Endodermal cell (in vitro differentiated cells): ENCODE results near the gene HS1BP3. TPM values are rescaled to one million over a fixed set of nuclear protein-coding genes. Genes with fewer than 3 reads are reported as not detected.

Experiments used
- DNase-seq: peaks from one replicate; pipeline ENCODE4 v3.0.0-alpha.2; 2017
- H3K27ac ChIP-seq: 2 replicates; pipeline ENCODE4 v1.5.1; 2013; ENCODE audit warnings: mild to moderate bottlenecking, low read depth, low read length, moderate library complexity
- H3K27me3 ChIP-seq: 2 replicates; pipeline ENCODE4 v1.6.1; 2013; ENCODE audit warnings: mild to moderate bottlenecking, low read length, moderate library complexity; ENCODE audit not compliant: insufficient read depth, control insufficient read depth, poor library complexity, severe bottlenecking
- H3K36me3 ChIP-seq: 2 replicates; pipeline ENCODE4 v1.7.0; 2013; ENCODE audit warnings: mild to moderate bottlenecking, low read length, moderate library complexity; ENCODE audit not compliant: control insufficient read depth, insufficient read depth
- H3K4me1 ChIP-seq: one replicate; pipeline ENCODE4 v1.7.0; 2013; ENCODE audit warnings: low read length; ENCODE audit not compliant: control insufficient read depth, insufficient read depth
- H3K4me3 ChIP-seq: 2 replicates; pipeline ENCODE4 v1.5.1; 2013; ENCODE audit warnings: mild to moderate bottlenecking, low read length, moderate library complexity
- H3K9ac ChIP-seq: 2 replicates; pipeline ENCODE4 v1.6.1; 2013; ENCODE audit warnings: mild to moderate bottlenecking, low read length, moderate library complexity; ENCODE audit not compliant: poor library complexity, severe bottlenecking; ENCODE audit errors: extremely low read depth
- H3K9me3 ChIP-seq: 2 replicates; pipeline ENCODE4 v1.6.1; 2013; ENCODE audit warnings: mild to moderate bottlenecking, low read length, moderate library complexity; ENCODE audit not compliant: control insufficient read depth
- H3K27ac Mint-ChIP-seq: 2 replicates; pipeline ENCODE4 v1.8.0; 2020; ENCODE audit warnings: mixed read lengths
- H3K27me3 Mint-ChIP-seq: 2 replicates; pipeline ENCODE4 v1.8.0; 2021; ENCODE audit warnings: mild to moderate bottlenecking, mixed read lengths; ENCODE audit not compliant: insufficient read depth
- H3K36me3 Mint-ChIP-seq: 2 replicates; pipeline ENCODE4 v1.8.0; 2020; ENCODE audit warnings: low read depth, mixed read lengths
- H3K4me1 Mint-ChIP-seq: 2 replicates; pipeline ENCODE4 v1.8.0; 2020; ENCODE audit warnings: mixed read lengths
- H3K4me3 Mint-ChIP-seq: 2 replicates; pipeline ENCODE4 v1.8.0; 2020; ENCODE audit warnings: mild to moderate bottlenecking, moderate library complexity, mixed read lengths
- H3K9me3 Mint-ChIP-seq: 2 replicates; pipeline ENCODE4 v1.8.0; 2020; ENCODE audit warnings: mild to moderate bottlenecking, mixed read lengths
- WGBS, 2 experiments: methylation state at CpG; one replicate each; pipeline versions ENCODE4 v1.1.5 to v1.1.7; 2013; ENCODE audit warnings: missing lambda C conversion rate in 2 of 2, mixed read lengths in 1 of 2; ENCODE audit not compliant: insufficient coverage in 1 of 2, insufficient read length in 1 of 2; 5-methylcytosine and 5-hydroxymethylcytosine counted together
- total RNA-seq, 2 donors: library from RNA; stranded (reverse); fragmentation: NEBNext Ultra II Directional in 1 of 2; extraction: Animal tissue kit (Norgen Biotek cat#: 25700) in 1 of 2; gene quantifications; 2 replicates in 1 of 2; 3 replicates in 1 of 2; pipeline ENCODE4 v1.2.1, GENCODE V29; 2021
- TF ChIP-seq, protein P1 (sequence below): fragments of 200-600 bp; sonication (generic); conservative IDR thresholded peaks from 2 replicates; pipeline ENCODE4 v1.5.0; 2021; ENCODE audit warnings: antibody characterized with exemption, mild to moderate bottlenecking

HS1BP3 gene
- total RNA-seq, 2 donors from 2014 or later: 23.0 to 26.2 TPM

DNA sequence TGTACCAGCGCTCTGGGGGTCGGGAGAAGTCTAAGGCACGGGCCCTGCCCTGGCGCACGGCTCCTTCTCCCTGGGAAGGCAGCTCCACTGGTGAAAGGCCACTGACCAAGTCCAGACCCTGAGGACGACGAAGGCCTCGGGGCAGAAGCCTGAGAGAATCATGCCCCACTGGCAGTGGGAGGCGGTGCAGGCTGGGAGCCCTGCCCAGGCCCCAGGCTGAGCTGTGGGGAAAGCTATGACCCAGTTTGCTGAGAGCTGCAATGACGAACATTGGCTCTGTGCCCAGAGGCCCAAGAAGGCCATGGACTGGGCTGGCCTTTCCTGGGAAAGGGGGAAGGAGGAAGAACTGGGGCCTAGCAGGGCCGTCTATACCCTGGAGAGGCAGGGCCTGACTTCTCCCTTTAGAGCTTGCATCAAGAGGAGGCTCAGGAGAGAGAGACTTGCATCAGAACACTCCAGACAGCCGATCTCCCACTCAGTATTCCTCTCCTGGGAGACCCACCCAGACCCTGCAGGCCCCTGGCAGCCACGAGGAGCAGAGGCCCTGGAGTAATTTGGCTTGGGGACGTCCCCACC lies 32.9 kb downstream of the HS1BP3 start:
- H3K9me3 Mint-ChIP-seq: no peaks in the 10 kb centered on the region
- Histone ChIP-seq H3K9ac (no peak overlapping the region), H3K36me3 (no peaks in the 10 kb centered on the region), H3K9me3 (no peaks in the 10 kb centered on the region), H3K27ac (peak overlapping the region; percentile 21), H3K4me1 (peaks cover 31% of the 10 kb centered on the region), H3K4me3 (no peak overlapping the region), H3K27me3 (no peaks in the 10 kb centered on the region)
- peak; percentile 74 for DNase-seq
- WGBS, 2 experiments: 89 to 96% methylated on average over 5 to 14 of the region's 14 CpGs
- no peak overlapping the region for H3K4me3 Mint-ChIP-seq
- TF ChIP-seq, protein P1, sequence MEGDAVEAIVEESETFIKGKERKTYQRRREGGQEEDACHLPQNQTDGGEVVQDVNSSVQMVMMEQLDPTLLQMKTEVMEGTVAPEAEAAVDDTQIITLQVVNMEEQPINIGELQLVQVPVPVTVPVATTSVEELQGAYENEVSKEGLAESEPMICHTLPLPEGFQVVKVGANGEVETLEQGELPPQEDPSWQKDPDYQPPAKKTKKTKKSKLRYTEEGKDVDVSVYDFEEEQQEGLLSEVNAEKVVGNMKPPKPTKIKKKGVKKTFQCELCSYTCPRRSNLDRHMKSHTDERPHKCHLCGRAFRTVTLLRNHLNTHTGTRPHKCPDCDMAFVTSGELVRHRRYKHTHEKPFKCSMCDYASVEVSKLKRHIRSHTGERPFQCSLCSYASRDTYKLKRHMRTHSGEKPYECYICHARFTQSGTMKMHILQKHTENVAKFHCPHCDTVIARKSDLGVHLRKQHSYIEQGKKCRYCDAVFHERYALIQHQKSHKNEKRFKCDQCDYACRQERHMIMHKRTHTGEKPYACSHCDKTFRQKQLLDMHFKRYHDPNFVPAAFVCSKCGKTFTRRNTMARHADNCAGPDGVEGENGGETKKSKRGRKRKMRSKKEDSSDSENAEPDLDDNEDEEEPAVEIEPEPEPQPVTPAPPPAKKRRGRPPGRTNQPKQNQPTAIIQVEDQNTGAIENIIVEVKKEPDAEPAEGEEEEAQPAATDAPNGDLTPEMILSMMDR: peak; percentile 52
- H3K4me1 Mint-ChIP-seq: peaks cover 18% of the 10 kb centered on the region
- H3K36me3 Mint-ChIP-seq: peaks cover 14% of the 10 kb centered on the region
- peaks cover 3% of the 10 kb centered on the region for H3K27me3 Mint-ChIP-seq
- H3K27ac Mint-ChIP-seq: peak overlapping the region; percentile 30

DNA sequence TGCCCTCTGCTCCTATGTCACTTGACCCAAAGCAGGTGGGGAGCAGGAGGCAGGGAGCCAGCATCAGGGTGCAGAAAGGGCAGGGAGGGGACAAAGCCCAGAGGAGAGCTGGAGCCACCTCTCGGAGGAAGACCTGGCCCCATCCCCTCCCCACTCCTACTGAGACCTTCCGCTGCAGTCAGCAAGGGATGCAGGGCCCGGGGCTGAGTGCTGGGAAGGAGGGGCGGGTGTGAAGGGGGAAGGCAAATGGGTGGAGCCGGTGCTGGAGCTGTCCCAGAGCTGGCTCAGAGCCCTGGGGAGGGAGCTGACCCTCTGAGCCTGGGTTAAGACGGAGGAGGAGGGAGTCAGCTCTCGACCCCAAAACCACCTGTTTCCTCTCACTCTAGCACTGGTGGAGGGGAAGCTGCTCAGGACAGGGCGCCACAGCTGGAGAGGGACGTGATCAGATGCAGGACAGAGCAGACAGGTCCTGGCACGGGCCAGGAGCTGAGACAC lies 33.8 kb downstream of the HS1BP3 start:
- TF ChIP-seq, protein P1: no peak
- peaks cover 12% of the 10 kb centered on the region for H3K36me3 Mint-ChIP-seq
- peak; percentile 90 for DNase-seq
- 49 to 100% methylated on average over 1 to 9 of the region's 10 CpGs for WGBS, 2 experiments
- Histone ChIP-seq H3K36me3 (no peaks in the 10 kb centered on the region), H3K27ac (no peak overlapping the region), H3K9me3 (no peaks in the 10 kb centered on the region), H3K27me3 (no peaks in the 10 kb centered on the region), H3K4me3 (no peak overlapping the region), H3K9ac (no peak overlapping the region), H3K4me1 (peaks cover 31% of the 10 kb centered on the region)
- no peaks in the 10 kb centered on the region for H3K9me3 Mint-ChIP-seq
- H3K27me3 Mint-ChIP-seq: peaks cover 4% of the 10 kb centered on the region
- no peak overlapping the region for H3K27ac Mint-ChIP-seq
- H3K4me1 Mint-ChIP-seq: peaks cover 18% of the 10 kb centered on the region
- H3K4me3 Mint-ChIP-seq: no peak overlapping the region

DNA sequence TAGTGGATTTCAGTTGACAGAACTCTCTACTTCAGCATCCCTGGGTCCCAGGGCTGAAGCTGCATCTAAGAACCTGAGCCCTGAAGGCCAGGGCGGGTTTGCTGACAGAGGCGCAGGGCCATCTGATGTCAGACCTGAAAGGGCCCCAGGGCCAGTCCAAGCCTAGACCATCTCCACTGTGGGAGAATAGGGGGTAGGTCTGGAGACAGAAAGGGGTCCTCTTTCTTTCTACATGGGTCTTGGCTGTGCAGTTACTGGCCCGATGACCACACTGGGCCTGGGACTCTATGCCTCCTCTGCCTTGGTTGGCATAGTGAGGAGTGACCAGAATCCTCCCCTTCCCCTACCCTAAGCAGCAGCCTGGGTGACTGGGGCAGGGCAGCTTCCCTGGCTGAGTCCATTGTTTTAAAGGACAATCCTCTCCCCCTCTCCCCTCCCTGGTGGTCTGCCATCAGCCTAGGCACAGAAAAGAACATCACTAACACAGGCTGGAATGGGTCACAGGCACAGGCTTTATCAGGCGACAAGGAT lies 34.5 kb downstream of the HS1BP3 start:
- Mint-ChIP-seq H3K36me3 (peaks cover 12% of the 10 kb centered on the region), H3K4me1 (peaks cover 18% of the 10 kb centered on the region), H3K27me3 (peaks cover 4% of the 10 kb centered on the region), H3K27ac (no peak overlapping the region), H3K4me3 (no peak overlapping the region), H3K9me3 (no peaks in the 10 kb centered on the region)
- no peaks in the 10 kb centered on the region for H3K27me3 ChIP-seq
- no peaks in the 10 kb centered on the region for H3K36me3 ChIP-seq
- 88 to 100% methylated on average over 1 to 4 of the region's 4 CpGs for WGBS, 2 experiments
- H3K27ac ChIP-seq: no peak overlapping the region
- DNase-seq: peak; percentile 45
- TF ChIP-seq, protein P1: no peak
- H3K4me3 ChIP-seq: no peak overlapping the region
- peaks cover 25% of the 10 kb centered on the region for H3K4me1 ChIP-seq
- no peak overlapping the region for H3K9ac ChIP-seq
- no peaks in the 10 kb centered on the region for H3K9me3 ChIP-seq
